RCC 7860 (cell line): ENCODE results near the gene PEAK1.

Experiments
- DNase-seq: peaks from one replicate; pipeline ENCODE4 v3.0.0-alpha.2; 2015; ENCODE audit warnings: low spot score
- FAIRE-seq: peaks from 2 replicates; lab custom pipeline; 2012; peaks lifted over from hg19 to GRCh38; lab: Jason Lieb, UNC

Gene PEAK1

DNA sequence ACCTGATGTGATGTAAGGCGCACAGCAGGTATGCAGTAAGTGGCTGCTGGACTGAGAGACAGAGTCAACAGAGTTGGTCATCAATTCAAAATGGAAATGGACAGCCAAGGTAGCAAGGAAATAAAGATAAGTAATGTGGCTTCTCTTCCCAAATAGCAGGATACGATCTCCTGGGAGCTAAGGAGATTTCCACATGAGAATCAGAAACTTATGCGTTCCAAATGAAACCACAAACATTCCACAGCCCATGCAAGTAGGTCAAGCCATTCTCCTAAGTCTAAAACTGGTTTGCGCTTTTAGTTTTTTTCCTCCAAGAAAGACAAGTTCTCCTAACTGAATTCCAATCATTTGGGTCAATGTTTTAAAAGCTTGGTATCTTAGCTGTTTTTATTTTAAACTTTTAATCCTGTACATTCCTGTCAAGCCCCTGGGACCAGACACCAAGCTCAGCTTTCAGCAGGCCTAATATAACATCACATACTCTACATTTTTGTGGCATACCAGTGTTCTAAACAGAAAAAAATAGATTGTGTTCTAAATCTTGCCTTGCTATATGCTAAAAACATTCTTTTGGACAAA, 275.3 kb downstream of the PEAK1 start:
- DNase-seq (peak; percentile 45), FAIRE-seq (peak; percentile 68)

GRCh38 chr15:77144026-77144425, 275.9 kb downstream of the PEAK1 start:
- DNase-seq (peak; percentile 8), FAIRE-seq (no peak)

DNA sequence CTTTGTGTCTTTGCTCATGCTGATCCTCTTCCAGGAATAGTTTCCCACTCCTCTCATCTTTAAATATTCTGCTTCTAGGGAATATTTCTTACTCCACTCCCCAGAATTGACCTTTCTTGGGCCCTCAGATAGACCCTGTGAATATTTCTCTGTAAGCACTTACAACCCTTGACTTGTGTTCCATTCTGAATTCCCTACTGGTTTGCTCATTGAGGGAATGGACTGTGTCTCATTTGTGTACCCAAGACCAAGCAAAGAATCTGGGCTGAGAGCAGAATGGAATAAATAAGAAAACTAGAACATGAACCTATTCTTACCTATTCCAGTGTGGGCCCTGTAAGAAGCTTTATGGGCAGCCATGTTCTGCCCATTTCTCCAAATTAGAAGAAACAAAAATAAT, 276.3 kb downstream of the PEAK1 start:
- DNase-seq (no peak), FAIRE-seq (no peak)

GRCh38 chr15:77143191-77143590, 276.7 kb downstream of the PEAK1 start:
- FAIRE-seq (no peak), DNase-seq (no peak)

GRCh38 chr15:77140220-77140619, 279.7 kb downstream of the PEAK1 start:
- DNase-seq, result no peak
- no peak for FAIRE-seq

DNA sequence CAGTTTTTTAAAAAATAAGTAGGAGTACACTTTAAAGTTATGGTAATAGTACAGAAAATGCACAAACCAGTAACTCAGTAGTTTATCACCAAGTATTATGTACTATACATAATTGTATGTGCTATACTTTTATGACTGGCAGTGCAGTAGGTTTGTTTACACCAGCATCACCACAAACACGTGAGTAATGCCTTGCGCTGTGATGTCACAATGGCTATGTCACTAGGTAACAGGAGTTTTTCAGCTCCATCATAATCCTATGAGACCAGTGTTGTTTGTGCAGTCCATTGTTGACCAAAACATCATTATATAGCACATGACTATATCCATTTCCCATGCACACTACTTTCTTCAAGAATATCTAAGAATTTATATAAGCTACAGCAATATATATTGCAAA, 280.6 kb downstream of the PEAK1 start:
- DNase-seq (no peak), FAIRE-seq (no peak)

GRCh38 chr15:77138167-77138522, 281.8 kb downstream of the PEAK1 start:
- no peak for DNase-seq
- no peak for FAIRE-seq

GRCh38 chr15:77135181-77135580, 284.7 kb downstream of the PEAK1 start:
- DNase-seq, result no peak
- no peak for FAIRE-seq

GRCh38 chr15:77130315-77130930, 289.5 kb downstream of the PEAK1 start:
- DNase-seq (no peak), FAIRE-seq (no peak)

GRCh38 chr15:77127626-77128025, 292.3 kb downstream of the PEAK1 start:
- FAIRE-seq, result no peak

GRCh38 chr15:77126529-77127326, 293.2 kb downstream of the PEAK1 start:
- FAIRE-seq (no peak), DNase-seq (no peak)

More at GRCh38 chr15:77127626-77128025, 292.3 kb downstream of the PEAK1 start:
- DNase-seq, result no peak

DNA sequence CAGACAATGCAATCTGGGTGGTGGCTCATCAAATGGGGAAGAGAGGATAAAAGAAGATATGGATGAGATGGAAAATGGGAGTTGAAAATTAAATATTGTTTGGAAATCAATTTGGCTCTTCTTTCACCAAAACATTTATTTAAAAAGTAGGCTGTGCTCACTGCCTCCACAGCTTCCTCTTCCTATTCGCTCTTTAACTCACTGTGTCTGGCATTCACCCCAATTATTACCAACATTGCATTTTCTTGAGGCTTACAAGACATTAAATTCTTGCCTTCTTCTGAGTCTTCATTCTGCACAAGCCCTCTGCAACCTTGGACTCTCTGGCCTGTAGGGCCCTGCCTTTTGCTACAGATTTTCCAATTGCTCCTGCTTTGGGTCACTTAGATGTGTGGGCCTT, 296.1 kb downstream of the PEAK1 start:
- no peak for FAIRE-seq
- DNase-seq, result no peak

GRCh38 chr15:77122576-77122975, 297.3 kb downstream of the PEAK1 start:
- FAIRE-seq (no peak), DNase-seq (no peak)

DNA sequence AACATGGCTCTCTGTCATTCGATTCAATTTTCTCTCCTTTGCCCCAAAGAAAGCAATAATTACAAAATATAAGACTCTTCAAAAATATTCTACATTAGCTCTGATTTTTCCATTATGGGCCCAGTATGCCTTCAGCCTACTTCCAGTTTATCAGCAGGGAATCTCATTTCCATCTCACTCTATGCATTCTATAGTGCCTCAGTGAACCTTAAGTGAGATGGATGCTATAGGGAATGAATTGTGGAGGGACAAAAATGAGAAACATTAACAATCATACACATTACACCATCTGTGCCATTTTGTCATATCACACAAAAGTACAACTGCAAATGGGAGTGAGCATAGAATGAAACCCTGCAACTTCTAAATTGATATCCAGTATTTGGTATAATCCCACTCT, 298.3 kb downstream of the PEAK1 start:
- DNase-seq, result no peak
- FAIRE-seq, result no peak

DNA sequence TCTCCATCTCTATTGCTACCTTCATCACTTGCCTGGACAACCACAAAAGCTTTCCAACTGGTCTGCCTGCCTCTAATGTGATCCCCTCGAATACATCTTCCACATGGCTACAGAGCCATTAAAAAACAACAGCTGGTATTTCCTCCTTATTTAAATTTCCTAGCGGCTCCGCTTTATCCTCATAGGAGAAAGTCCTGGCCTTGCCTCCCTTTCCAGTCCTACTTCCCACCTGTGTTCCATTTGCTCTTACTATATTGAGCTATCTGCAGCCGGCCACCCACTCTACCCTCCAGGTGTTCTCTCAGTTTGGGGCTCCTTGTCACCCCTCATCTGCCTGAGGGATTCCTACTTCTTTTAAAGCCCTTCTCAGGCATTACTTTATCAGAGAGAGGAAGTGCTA, 299.3 kb downstream of the PEAK1 start:
- FAIRE-seq, result no peak

GRCh38 chr15:77119446-77119845, 300.5 kb downstream of the PEAK1 start:
- FAIRE-seq (no peak), DNase-seq (no peak)

More for the DNA sequence above, 299.3 kb downstream of the PEAK1 start:
- no peak for DNase-seq

GRCh38 chr15:77118882-77119321, 301.0 kb downstream of the PEAK1 start:
- no peak for FAIRE-seq

GRCh38 chr15:77115179-77115578, 304.7 kb downstream of the PEAK1 start:
- no peak for DNase-seq
- no peak for FAIRE-seq

More at GRCh38 chr15:77118882-77119321, 301.0 kb downstream of the PEAK1 start:
- DNase-seq, result peak; percentile 39

GRCh38 chr15:77112838-77113504, 306.9 kb downstream of the PEAK1 start:
- FAIRE-seq (no peak), DNase-seq (no peak)

DNA sequence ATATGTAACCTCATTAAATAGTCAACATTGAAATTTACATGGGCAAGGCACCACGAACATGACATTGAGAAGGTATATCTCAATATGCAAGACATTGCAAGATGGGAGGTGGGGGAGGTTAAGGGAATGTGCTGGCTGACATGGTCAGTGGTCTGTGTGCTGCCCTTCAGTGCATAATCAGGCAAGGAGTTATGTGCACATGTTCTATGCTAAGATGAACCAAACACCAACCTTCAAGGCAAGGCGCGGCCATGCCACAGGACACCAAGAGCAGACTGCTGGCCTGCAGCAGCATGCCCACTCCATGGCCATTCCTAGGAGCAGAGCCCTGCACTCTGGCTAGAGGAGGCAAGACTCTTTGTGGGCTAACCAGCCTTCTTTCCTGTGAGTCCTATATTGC, 308.1 kb downstream of the PEAK1 start:
- DNase-seq, result no peak
- no peak for FAIRE-seq

- DNase-seq (peak; percentile 13), FAIRE-seq (no peak)
Measured at GRCh38 chr15:77107531-77108355, 312.2 kb downstream of the PEAK1 start.
